T-helper 17 cell (primary cell): Measurements from ENCODE around the gene RRBP1. TPM values are rescaled to one million over a fixed set of nuclear protein-coding genes. Genes with fewer than 3 reads are reported as not detected.
A peak's percentile ranks its signal among the peaks of the same experiment; 100 is the strongest.
"Not testable (repeated sequence)": the region's sequence is repeated elsewhere in the genome, so short reads cannot be mapped to it uniquely, and the experiment has no call there.

Source experiments
- ATAC-seq: fragments of 150-1000 bp; cut with Tn5 transposase; 2 replicates; pipeline ENCODE4 v1.10.0; 2021; ENCODE audit warnings: mild to moderate bottlenecking, moderate library complexity
- DNase-seq, 3 donors: peaks; one replicate each; pipeline versions ENCODE4 v3.0.0 to v3.0.0-alpha.2; 2020 to 2021
- H3K9me3 ChIP-seq: one replicate; pipeline ENCODE4 v1.7.0; 2013; ENCODE audit warnings: low read length, mild to moderate bottlenecking; ENCODE audit not compliant: control insufficient read depth, poor library complexity, severe bottlenecking
- H3K27ac Mint-ChIP-seq: one replicate; pipeline ENCODE4 v1.8.0; 2022; ENCODE audit warnings: mild to moderate bottlenecking, moderate library complexity, mixed read lengths
- H3K27me3 Mint-ChIP-seq: one replicate; pipeline ENCODE4 v1.8.0; 2022; ENCODE audit warnings: mixed read lengths
- H3K36me3 Mint-ChIP-seq: one replicate; pipeline ENCODE4 v1.8.0; 2022; ENCODE audit warnings: low read depth, mixed read lengths
- H3K4me1 Mint-ChIP-seq: one replicate; pipeline ENCODE4 v1.8.0; 2022; ENCODE audit warnings: mild to moderate bottlenecking, mixed read lengths
- H3K4me3 Mint-ChIP-seq: one replicate; pipeline ENCODE4 v1.8.0; 2022; ENCODE audit warnings: mild to moderate bottlenecking, moderate library complexity, mixed read lengths
- total RNA-seq, 4 donors: library from RNA in 2 of 4; stranded (reverse) in 2 of 4; gene quantifications; one replicate each; pipeline ENCODE4 v1.2.3 and lab custom pipeline; 2022 to 2026

Gene RRBP1
- total RNA-seq, 2 donors from 2014 or later, result 31.4 to 37.8 TPM

DNA sequence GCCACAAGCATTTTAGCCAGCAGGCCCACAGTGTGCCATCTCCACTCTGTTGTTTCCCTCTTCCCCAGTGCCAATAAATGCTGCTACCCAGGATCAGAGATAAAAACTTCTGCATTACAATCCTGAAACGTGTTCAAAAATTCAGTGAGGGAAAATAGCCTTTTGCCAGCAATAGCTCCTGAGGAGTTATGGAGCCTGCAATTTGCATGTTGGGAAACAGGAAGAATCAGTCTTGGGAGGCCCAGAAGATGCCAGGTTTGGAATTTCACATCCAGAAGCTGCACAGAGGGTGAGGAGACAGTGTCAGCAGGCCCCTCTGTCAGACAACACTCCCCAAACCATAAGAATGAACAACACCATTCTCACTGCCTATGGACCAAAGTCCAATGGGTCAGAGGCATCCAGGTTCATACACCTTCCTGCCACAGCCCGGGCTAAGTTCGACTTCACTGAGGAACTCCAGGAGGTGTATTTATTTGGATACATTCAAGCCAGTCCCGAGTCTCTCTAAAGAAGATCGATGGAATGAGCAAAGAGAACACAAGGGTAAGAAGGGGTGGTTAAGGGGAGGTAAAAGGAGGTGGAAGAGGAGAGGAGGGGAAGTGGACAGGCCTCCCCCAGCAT lies 20.8 kb downstream of the RRBP1 start:
- peaks cover 34% of the 10 kb centered on the region for H3K4me1 Mint-ChIP-seq
- DNase-seq, result no peak
- H3K27me3 Mint-ChIP-seq, result no peaks in the 10 kb centered on the region
- no peak overlapping the region for H3K27ac Mint-ChIP-seq
- peaks cover 13% of the 10 kb centered on the region for H3K36me3 Mint-ChIP-seq
- no peak for ATAC-seq
- H3K4me3 Mint-ChIP-seq, result no peak overlapping the region
- H3K9me3 ChIP-seq, result no peaks in the 10 kb centered on the region

DNA sequence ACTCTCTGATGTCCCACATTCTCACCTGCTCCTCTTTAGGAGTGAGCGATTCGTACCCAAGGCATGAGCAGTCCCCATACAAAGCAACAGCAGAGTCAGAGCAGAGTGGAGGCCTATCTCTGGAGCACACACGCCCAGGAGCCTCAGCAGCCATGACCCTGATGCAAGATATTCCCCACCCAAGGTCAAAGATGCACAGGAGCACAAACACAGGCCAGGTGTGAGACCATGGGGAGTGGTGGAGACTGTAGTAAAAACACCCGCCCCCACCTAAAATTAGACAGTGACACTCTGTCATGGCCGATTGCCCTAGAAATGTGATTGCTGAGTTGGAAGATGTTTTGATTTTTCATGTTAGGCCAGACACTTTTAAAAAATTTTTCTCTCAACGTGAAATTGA lies 21.4 kb downstream of the RRBP1 start:
- no peaks in the 10 kb centered on the region for H3K27me3 Mint-ChIP-seq
- no peak overlapping the region for H3K27ac Mint-ChIP-seq
- peaks cover 13% of the 10 kb centered on the region for H3K36me3 Mint-ChIP-seq
- no peak for DNase-seq
- no peak for ATAC-seq
- no peak overlapping the region for H3K4me3 Mint-ChIP-seq
- peaks cover 30% of the 10 kb centered on the region for H3K4me1 Mint-ChIP-seq
- no peaks in the 10 kb centered on the region for H3K9me3 ChIP-seq

DNA sequence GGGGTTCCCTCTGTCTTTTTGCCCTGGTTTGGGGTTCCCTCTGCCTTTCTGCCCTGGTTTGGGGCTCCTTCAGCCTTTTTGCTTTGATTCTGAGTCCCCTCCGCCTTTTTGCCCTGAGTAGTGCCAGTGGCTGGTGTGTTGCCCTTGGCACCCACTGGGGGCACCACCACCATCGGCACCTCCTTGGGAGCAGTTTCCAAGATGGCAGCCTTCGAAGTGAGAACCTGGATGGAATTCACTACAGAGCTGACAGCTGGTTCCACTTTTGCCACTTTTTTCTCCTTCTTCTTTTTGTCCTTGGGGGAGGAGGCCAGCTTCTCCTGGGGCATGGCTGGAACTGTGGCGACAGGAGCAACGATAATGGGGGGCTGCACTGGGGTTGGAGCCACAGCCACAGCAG lies 22.2 kb downstream of the RRBP1 start:
- Mint-ChIP-seq H3K4me3 (no peak overlapping the region), H3K27ac (no peak overlapping the region), H3K4me1 (peaks cover 28% of the 10 kb centered on the region), H3K36me3 (peaks cover 13% of the 10 kb centered on the region), H3K27me3 (no peaks in the 10 kb centered on the region)
- ATAC-seq (no peak), DNase-seq (no peak)
- H3K9me3 ChIP-seq, result no peaks in the 10 kb centered on the region

DNA sequence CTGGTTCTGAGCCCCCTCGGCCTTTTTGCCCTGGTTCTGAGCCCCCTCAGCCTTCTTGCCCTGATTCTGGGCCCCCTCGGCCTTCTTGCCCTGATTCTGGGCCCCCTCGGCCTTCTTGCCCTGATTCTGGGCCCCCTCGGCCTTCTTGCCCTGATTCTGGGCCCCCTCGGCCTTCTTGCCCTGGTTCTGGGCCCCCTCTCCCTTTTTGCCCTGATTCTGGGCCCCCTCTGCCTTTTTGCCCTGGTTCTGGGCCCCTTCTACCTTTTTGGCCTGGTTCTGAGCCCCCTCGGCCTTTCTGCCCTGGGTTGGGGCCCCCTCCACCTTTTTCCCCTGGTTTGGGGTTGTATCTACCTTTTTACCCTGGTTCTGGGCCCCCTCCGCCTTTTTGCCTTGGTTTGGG lies 22.7 kb downstream of the RRBP1 start:
- ATAC-seq, H3K9me3 ChIP-seq, H3K27ac Mint-ChIP-seq, DNase-seq, H3K27me3 Mint-ChIP-seq, H3K4me3 Mint-ChIP-seq: not testable (repeated sequence)
- peaks cover 27% of the 10 kb centered on the region for H3K4me1 Mint-ChIP-seq
- H3K36me3 Mint-ChIP-seq, result peaks cover 13% of the 10 kb centered on the region

DNA sequence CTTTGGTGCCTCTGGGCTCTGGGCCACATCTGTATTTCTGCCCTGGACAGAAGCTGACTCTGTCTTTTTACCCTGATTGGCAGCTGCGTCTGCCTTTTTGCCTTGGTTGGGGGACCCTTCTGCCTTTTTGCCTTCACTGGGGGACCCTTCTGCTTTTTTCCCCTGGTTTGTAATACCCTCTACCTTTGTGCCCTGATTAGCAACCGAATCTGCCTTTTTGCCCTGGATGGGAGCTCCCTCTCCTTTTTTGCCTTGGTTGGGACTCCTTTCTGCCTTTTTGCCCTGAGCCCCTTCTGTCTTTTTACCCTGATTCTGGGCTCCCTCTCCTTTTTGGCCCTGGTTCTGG lies 23.4 kb downstream of the RRBP1 start:
- no peak for DNase-seq
- Mint-ChIP-seq H3K36me3 (peaks cover 13% of the 10 kb centered on the region), H3K4me3 (no peak overlapping the region), H3K27me3 (no peaks in the 10 kb centered on the region), H3K4me1 (peaks cover 23% of the 10 kb centered on the region), H3K27ac (no peak overlapping the region)
- no peaks in the 10 kb centered on the region for H3K9me3 ChIP-seq
- no peak for ATAC-seq

DNA sequence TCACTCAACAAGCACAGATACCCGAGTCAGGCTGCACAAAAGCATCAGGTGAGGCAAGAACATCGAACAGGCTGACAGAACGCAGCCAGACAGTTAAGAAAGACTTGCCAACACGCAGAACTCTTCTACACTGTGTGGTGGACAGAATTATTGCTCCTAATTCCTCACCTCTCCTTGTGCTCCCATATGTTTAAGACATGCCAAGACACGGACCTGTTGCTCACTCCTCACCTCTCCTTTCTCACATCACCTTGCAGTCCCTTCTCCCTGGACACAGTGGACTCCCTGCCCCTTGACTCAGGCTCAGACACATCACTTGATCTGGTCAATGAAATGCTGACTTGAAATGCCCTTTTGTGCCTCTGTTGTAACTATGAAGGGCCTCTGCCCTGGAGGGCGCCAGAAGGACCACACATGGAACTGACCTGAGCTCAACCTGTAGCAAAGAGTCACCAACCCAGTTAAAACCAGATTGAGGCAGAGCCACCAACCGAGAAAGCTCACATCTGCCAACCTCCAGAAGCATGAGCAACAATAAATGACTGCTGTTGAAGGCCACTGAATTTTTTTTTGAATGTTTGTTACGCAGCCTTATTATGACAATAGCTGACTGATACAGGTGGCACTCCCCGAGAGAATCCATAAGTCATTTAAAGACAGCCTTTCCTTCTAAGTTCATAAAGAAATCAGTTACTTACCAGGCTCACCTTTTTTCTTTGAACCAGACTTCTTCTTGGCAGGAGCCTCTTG lies 24.0 kb downstream of the RRBP1 start:
- Mint-ChIP-seq H3K4me1 (peaks cover 23% of the 10 kb centered on the region), H3K4me3 (no peak overlapping the region), H3K27ac (peak overlapping the region; percentile 39), H3K36me3 (peaks cover 13% of the 10 kb centered on the region), H3K27me3 (no peaks in the 10 kb centered on the region)
- no peak for ATAC-seq
- H3K9me3 ChIP-seq, result no peaks in the 10 kb centered on the region
- DNase-seq, result no peak

DNA sequence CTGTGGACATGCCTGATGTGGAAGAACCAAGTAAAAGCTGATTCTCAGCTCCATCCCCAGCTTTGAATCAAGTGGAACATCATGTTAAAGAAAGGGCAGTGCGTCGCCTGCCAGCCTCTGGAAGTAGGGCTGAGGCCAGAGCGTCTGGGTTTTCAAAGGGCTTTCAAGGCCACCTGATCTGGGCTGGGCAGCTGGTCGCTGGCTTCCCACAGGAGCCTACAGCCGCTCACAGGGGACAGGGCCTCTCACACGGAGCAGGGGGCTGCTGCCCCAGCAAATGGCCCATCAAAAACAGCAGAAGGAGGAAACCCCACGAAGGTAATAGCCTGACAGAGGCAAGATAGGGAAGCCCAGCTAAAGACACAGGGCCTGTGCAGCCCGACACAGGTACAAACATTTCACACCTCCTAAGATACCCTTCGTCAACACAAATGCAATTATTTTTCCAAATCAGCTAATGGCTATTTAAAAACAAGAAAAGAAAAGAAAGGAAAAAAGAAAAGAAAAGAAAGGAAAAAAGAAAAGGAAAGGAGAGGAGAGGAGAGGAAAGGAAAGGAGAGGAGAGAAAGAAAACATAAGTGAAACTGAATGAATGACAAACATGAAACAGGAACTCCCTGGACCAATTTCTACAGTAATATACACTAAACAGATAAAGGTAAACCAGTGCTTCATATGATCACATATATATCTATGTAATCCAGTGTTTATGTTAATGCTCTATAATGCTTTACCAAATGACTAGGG lies 24.8 kb downstream of the RRBP1 start:
- Mint-ChIP-seq H3K27ac (peak overlapping the region; percentile 84), H3K4me3 (no peak overlapping the region), H3K36me3 (peaks cover 13% of the 10 kb centered on the region), H3K27me3 (no peaks in the 10 kb centered on the region), H3K4me1 (peaks cover 23% of the 10 kb centered on the region)
- ATAC-seq (no peak), DNase-seq (no peak)
- no peaks in the 10 kb centered on the region for H3K9me3 ChIP-seq

DNA sequence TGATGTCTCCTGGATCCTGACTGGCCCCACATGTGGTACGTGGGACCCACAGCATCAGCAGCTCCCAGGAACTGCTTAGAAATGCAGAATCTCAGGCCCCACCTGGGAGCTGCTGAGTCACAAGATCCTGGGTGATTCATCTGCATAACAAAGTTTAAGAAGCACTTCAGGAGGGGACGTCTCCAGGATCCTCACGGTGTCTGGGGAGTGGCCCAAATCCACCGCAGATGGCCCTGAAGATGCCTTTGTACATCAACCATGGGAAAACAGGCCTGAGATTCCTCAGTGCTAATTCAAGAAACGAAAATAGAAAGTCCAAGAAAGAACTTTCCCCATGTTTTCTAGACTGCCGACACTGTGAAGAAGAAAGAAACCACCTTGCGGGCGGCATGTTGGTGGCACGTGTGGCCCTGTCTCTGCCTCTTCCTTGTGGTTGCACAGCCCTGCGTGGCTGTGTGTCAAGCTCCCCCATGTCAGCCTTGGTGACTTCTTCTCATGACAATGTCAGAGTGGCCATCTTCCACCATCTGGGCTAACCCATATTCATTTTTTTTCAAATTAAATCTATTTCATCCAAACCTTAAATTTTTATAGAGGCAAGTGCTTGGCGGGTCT lies 26.1 kb downstream of the RRBP1 start:
- Mint-ChIP-seq H3K4me1 (peaks cover 20% of the 10 kb centered on the region), H3K4me3 (no peak overlapping the region), H3K36me3 (peaks cover 13% of the 10 kb centered on the region), H3K27ac (peak overlapping the region; percentile 84), H3K27me3 (no peaks in the 10 kb centered on the region)
- ATAC-seq (no peak), DNase-seq (no peak)
- H3K9me3 ChIP-seq, result no peaks in the 10 kb centered on the region

DNA sequence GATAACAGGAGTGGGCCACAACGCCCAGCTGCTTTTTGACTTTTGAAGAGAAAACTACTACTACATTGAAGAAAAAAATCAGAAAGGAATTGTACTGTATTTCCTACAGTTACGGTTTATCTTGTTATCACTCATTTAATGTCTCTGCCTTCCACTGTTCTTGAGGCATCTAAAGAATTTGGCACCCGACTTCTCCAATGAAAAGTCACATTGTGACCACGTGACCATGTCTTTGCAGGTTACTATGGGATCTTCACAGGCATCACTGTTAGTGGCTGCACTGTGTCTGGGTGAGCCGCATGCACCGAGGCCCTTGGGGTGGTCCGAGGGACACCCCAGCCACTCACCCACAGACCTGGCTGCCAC lies 26.8 kb downstream of the RRBP1 start:
- no peaks in the 10 kb centered on the region for H3K27me3 Mint-ChIP-seq
- H3K36me3 Mint-ChIP-seq, result peaks cover 13% of the 10 kb centered on the region
- peaks cover 15% of the 10 kb centered on the region for H3K4me1 Mint-ChIP-seq
- ATAC-seq (no peak), DNase-seq (no peak)
- H3K4me3 Mint-ChIP-seq, result no peak overlapping the region
- no peak overlapping the region for H3K27ac Mint-ChIP-seq
- no peaks in the 10 kb centered on the region for H3K9me3 ChIP-seq

DNA sequence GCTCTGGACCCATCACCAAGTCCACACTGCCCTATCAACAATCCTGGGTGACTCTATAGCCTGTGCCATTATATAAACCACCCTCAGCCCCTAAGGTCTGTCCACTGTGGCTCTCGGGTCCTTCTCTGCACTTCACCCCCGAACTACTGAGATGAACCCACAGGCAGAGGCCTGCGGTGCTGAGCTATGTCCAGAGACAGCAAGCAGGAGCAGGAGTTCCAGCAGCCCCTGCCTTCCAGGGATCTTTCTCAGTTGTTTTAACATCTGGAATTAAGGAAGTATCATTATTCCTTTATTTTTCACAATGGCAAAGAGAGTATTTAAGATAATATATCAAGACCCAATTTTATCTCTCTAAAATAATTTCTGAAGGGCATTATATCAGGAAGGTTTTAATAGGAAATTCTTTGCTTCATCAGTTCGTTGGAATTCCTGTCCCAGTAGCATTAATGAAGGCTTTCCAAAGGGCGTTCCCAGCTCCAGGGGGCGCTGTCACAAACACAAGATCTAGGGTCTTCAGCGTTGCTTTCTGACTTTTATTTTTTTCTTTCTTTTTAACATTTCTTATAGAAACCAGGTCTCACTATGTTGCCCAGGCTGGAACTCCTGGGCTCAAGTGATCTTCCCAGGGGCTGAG lies 27.3 kb downstream of the RRBP1 start:
- Mint-ChIP-seq H3K36me3 (peaks cover 10% of the 10 kb centered on the region), H3K4me3 (no peak overlapping the region), H3K27me3 (no peaks in the 10 kb centered on the region), H3K4me1 (peaks cover 15% of the 10 kb centered on the region), H3K27ac (no peak overlapping the region)
- no peaks in the 10 kb centered on the region for H3K9me3 ChIP-seq
- ATAC-seq (no peak), DNase-seq (no peak)

DNA sequence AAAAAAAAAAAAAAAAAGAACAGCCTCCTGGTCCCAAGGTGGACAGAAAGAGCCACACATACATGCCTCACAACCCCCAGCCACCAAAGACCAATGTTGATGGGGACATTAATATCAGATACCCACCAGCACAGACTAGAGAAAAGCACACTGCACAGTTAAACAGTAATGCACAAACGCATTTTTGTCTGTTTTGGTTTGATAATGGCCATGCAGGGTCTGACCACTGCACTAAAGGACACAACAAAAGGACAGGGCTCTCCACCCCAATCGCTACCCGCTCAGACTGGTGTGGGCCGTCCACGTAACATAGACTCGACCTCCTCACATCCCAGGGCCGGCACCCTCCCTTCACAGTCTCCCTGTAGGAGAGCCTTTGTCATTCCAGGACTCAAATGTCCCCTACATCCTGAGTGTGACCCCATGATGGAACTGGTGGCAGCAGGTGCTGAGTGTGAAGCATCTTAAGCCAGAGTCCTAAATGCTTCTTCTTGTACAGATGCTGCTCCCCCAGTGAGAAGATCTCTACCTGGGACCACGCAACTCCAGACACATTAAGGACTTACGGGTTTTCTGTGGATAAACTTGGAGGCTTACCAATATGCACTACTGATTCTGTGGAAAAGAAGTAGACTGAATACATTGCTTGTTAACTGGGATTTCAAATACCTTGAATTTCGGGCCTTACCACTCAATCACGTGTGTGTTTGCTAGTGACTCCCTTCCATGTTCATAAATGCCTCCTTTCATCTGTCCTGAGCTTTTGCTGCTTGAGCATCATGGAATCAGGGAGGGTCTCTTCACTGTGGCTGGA lies 28.0 kb downstream of the RRBP1 start:
- H3K36me3 Mint-ChIP-seq, result peaks cover 10% of the 10 kb centered on the region
- H3K4me1 Mint-ChIP-seq, result peaks cover 18% of the 10 kb centered on the region
- DNase-seq (no peak), ATAC-seq (no peak)
- no peak overlapping the region for H3K27ac Mint-ChIP-seq
- H3K9me3 ChIP-seq, result no peaks in the 10 kb centered on the region
- H3K4me3 Mint-ChIP-seq, result no peak overlapping the region
- H3K27me3 Mint-ChIP-seq, result no peaks in the 10 kb centered on the region

DNA sequence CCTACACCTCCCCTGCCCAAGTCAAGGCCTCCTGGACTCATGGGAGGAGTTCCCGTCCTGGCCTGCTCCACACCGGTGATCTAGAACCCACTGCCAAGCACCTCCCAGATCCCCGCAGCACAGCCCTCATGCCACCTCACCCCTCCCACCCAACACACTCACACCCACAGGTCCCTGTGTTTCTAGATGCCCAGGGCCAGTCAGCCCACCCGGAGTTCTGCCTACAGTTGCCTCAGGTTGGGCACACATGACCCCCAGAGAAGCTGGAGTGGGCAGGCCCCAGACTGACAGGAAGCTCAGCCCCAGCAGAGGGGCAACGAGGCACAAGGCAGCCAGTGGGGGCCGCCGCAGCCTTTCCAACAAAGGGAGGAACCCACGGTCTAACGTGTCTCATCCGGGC lies 29.6 kb downstream of the RRBP1 start:
- Mint-ChIP-seq H3K4me1 (peaks cover 13% of the 10 kb centered on the region), H3K36me3 (peaks cover 5% of the 10 kb centered on the region), H3K4me3 (no peak overlapping the region), H3K27me3 (no peaks in the 10 kb centered on the region), H3K27ac (no peak overlapping the region)
- no peaks in the 10 kb centered on the region for H3K9me3 ChIP-seq
- DNase-seq (no peak), ATAC-seq (no peak)
